ENCODE data around the gene HS2ST1.

The HS2ST1 gene

GRCh38 chr1:87115317-87115890 is 201.0 kb downstream of the HS2ST1 start:
- TF ChIP-seq CTCF (IDR thresholded peaks at IDR 0.05; ENCODE audit: unreplicated experiment in 3 of 3): no peak
- no peaks in the 10 kb centered on the region for H3K9me3 Mint-ChIP-seq
- no peak overlapping the region for H3K27ac Mint-ChIP-seq

GRCh38 chr1:87115891-87116290 is 201.5 kb downstream of the HS2ST1 start:
- peaks cover 18% of the 10 kb centered on the region for H3K4me1 Mint-ChIP-seq
- TF ChIP-seq CTCF (IDR thresholded peaks at IDR 0.05; ENCODE audit: unreplicated experiment in 3 of 3): no peak
- no peaks in the 10 kb centered on the region for H3K36me3 Mint-ChIP-seq (ENCODE audit: low read depth)
- H3K27me3 Mint-ChIP-seq (ENCODE audit: low read depth): no peaks in the 10 kb centered on the region
- H3K9me3 Mint-ChIP-seq: no peaks in the 10 kb centered on the region
- no peak overlapping the region for H3K27ac Mint-ChIP-seq
- H3K4me3 Mint-ChIP-seq: no peak overlapping the region

More at GRCh38 chr1:87115317-87115890, 201.0 kb downstream of the HS2ST1 start:
- peaks cover 18% of the 10 kb centered on the region for H3K4me1 Mint-ChIP-seq
- H3K27me3 Mint-ChIP-seq (ENCODE audit: low read depth): no peaks in the 10 kb centered on the region
- no peak overlapping the region for H3K4me3 Mint-ChIP-seq
- no peaks in the 10 kb centered on the region for H3K36me3 Mint-ChIP-seq (ENCODE audit: low read depth)

GRCh38 chr1:87117761-87118368 is 203.4 kb downstream of the HS2ST1 start:
- Mint-ChIP-seq H3K4me1 (peaks cover 20% of the 10 kb centered on the region), H3K4me3 (no peak overlapping the region), H3K27ac (no peak overlapping the region), H3K9me3 (no peaks in the 10 kb centered on the region), H3K27me3 (ENCODE audit: low read depth) (no peaks in the 10 kb centered on the region), H3K36me3 (ENCODE audit: low read depth) (no peaks in the 10 kb centered on the region)
- no peak for TF ChIP-seq CTCF (IDR thresholded peaks at IDR 0.05; ENCODE audit: unreplicated experiment in 3 of 3)

- H3K27me3 Mint-ChIP-seq (ENCODE audit: low read depth): no peaks in the 10 kb centered on the region
- peaks cover 26% of the 10 kb centered on the region for H3K4me1 Mint-ChIP-seq
- no peak overlapping the region for H3K27ac Mint-ChIP-seq
- no peak overlapping the region for H3K4me3 Mint-ChIP-seq
- no peaks in the 10 kb centered on the region for H3K9me3 Mint-ChIP-seq
- TF ChIP-seq CTCF (IDR thresholded peaks at IDR 0.05; ENCODE audit: unreplicated experiment in 3 of 3): no peak
- no peaks in the 10 kb centered on the region for H3K36me3 Mint-ChIP-seq (ENCODE audit: low read depth)
These were observed 205.2 kb downstream of the HS2ST1 start for GRCh38 chr1:87119541-87120140.

- H3K36me3 Mint-ChIP-seq (ENCODE audit: low read depth): no peaks in the 10 kb centered on the region
- no peak for TF ChIP-seq CTCF (IDR thresholded peaks at IDR 0.05; ENCODE audit: unreplicated experiment in 3 of 3)
- H3K4me1 Mint-ChIP-seq: peaks cover 26% of the 10 kb centered on the region
These were observed 206.3 kb downstream of the HS2ST1 start for GRCh38 chr1:87120779-87121178.

More at GRCh38 chr1:87120779-87121178, 206.3 kb downstream of the HS2ST1 start:
- H3K27ac Mint-ChIP-seq: no peak overlapping the region
- no peaks in the 10 kb centered on the region for H3K27me3 Mint-ChIP-seq (ENCODE audit: low read depth)
- H3K4me3 Mint-ChIP-seq: no peak overlapping the region
- H3K9me3 Mint-ChIP-seq: no peaks in the 10 kb centered on the region
